KMS-11 (cell line): ENCODE measurements around the gene GMPPB.

ENCODE experiments used
- H2AFZ ChIP-seq: fragments of 200-600 bp; sonication (generic); 2 replicates; pipeline ENCODE4 v1.6.1; 2016; ENCODE audit warnings: antibody characterized with exemption, mixed run types, low read depth
- H3K27ac ChIP-seq: fragments of 200-600 bp; sonication (generic); 2 replicates; pipeline ENCODE4 v1.6.1; 2016; ENCODE audit warnings: mild to moderate bottlenecking, mixed run types
- H3K27me3 ChIP-seq: fragments of 200-600 bp; sonication (generic); 2 replicates; pipeline ENCODE4 v1.6.1; 2017; ENCODE audit warnings: mild to moderate bottlenecking, low read depth, mixed run types, moderate library complexity; ENCODE audit not compliant: insufficient read depth
- H3K36me3 ChIP-seq: fragments of 200-600 bp; sonication (generic); 2 replicates; pipeline ENCODE4 v1.6.1; 2017; ENCODE audit warnings: mild to moderate bottlenecking, mixed run types; ENCODE audit not compliant: insufficient read depth
- H3K4me1 ChIP-seq: fragments of 200-600 bp; sonication (generic); 2 replicates; pipeline ENCODE4 v1.6.1; 2016; ENCODE audit warnings: mild to moderate bottlenecking, low read depth, mixed run types; ENCODE audit not compliant: poor library complexity, severe bottlenecking
- H3K4me2 ChIP-seq: fragments of 200-600 bp; sonication (generic); 2 replicates; pipeline ENCODE4 v1.7.0; 2016; ENCODE audit warnings: mild to moderate bottlenecking, mixed run types
- H3K4me3 ChIP-seq: fragments of 200-600 bp; sonication (generic); IDR thresholded peaks from 2 replicates; pipeline ENCODE4 v1.6.1; 2017; ENCODE audit warnings: low read depth, low read length, mixed read lengths; ENCODE audit not compliant: insufficient read depth
- H3K79me2 ChIP-seq: fragments of 200-600 bp; sonication (generic); 2 replicates; pipeline ENCODE4 v1.6.1; 2016; ENCODE audit warnings: low read depth, mixed run types; ENCODE audit not compliant: insufficient read depth
- H3K9ac ChIP-seq: fragments of 200-600 bp; sonication (generic); 2 replicates; pipeline ENCODE4 v1.6.1; 2016; ENCODE audit warnings: mild to moderate bottlenecking, mixed run types
- H4K20me1 ChIP-seq: fragments of 200-600 bp; sonication (generic); 2 replicates; pipeline ENCODE4 v1.6.1; 2016; ENCODE audit warnings: mild to moderate bottlenecking, mixed run types; ENCODE audit not compliant: insufficient read depth
- CTCF ChIP-seq: fragments of 200-600 bp; sonication (generic); conservative IDR thresholded peaks from 2 replicates; pipeline ENCODE4 v1.6.1; 2017; ENCODE audit warnings: low read depth, mild to moderate bottlenecking, antibody characterized with exemption, low read length, moderate library complexity, mixed read lengths

GMPPB gene

DNA sequence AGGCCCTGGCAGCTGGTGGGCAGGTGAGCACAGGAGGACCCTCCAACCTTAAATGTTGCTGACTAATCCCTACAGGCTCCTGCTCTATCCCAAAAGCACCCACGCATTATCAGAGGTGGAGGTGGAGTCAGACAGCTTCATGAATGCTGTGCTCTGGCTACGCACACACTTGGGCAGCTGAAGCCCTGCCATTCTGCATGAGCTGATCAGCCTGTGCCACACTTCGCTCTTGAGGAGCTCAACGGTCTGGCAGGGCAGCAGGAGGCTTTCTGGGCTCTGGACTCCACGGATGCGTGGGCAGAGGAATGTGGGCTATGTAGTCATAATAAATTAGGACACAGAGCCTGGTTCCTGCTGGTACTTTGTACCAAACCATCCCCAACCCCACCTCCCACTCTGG is 40.6 kb downstream of the GMPPB start:
- no peaks in the 10 kb centered on the region for H4K20me1 ChIP-seq
- no peaks in the 10 kb centered on the region for H3K79me2 ChIP-seq
- no peak for TF ChIP-seq CTCF
- no peak overlapping the region for H3K9ac ChIP-seq
- H3K36me3 ChIP-seq, result no peaks in the 10 kb centered on the region
- H3K4me1 ChIP-seq, result no peaks in the 10 kb centered on the region
- no peak overlapping the region for H2AFZ ChIP-seq
- no peaks in the 10 kb centered on the region for H3K27me3 ChIP-seq
- no peak overlapping the region for H3K4me3 ChIP-seq
- H3K4me2 ChIP-seq, result no peak overlapping the region
- H3K27ac ChIP-seq, result no peak overlapping the region

DNA sequence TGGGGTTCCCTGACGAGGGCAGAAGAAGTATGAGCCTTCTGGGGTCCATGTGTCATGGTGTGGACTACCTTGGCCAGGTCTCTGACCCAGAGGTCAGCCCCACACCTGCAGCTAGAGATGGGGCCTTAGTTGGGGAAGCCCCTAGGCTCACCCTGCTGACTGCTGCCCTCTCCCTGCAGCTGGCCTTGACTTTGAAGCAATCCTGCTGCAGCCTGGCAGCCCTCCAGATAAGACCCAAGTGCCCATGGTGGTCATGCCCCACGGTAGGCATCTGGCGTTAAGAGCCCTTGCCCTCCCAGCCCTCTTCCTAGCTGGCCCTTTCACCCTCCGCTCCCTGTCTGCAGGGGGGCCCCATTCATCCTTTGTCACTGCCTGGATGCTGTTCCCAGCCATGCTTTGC is 42.2 kb downstream of the GMPPB start:
- Histone ChIP-seq H2AFZ (no peak overlapping the region), H3K4me1 (no peaks in the 10 kb centered on the region), H3K9ac (no peak overlapping the region), H3K79me2 (no peaks in the 10 kb centered on the region), H3K4me2 (no peak overlapping the region), H3K4me3 (no peak overlapping the region), H3K27me3 (no peaks in the 10 kb centered on the region), H3K36me3 (no peaks in the 10 kb centered on the region), H3K27ac (no peak overlapping the region), H4K20me1 (no peaks in the 10 kb centered on the region)
- no peak for TF ChIP-seq CTCF

GRCh38 chr3:49681232-49681522 is 42.6 kb downstream of the GMPPB start:
- TF ChIP-seq CTCF, result no peak
- no peaks in the 10 kb centered on the region for H3K36me3 ChIP-seq

DNA sequence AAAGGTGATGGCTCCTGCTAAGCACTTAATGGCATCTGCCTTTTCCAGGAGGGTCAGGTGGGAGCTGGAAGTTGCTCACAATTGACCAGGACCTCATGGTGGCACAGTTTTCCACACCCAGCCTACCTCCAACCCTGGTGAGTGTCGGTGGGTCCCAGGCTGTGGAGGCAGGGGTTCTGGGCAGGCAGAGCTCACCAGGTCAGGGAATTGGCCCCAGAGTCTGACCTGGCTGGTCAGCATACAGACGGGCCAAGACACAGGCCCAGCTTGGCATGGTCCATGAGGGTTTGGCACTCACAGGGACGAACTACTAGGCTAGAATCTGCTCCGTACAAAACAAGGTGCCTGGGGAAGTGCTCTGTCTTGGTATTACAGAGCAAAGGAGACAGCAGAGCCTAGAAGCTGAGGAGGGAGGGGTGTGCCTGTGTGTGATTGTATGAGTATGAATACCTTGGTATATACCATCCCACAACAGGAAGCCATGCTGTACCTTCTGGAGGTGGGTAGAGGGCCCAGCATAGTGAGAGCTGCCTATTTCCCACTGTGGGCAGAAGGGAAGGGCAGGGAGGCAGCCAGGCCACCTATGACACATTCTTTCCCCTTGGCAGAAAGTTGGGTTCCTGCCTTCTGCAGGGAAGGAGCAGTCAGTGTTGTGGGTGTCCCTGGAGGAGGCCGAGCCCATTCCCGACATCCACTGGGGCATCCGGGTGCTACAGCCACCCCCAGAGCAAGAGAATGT is 43.1 kb downstream of the GMPPB start:
- Histone ChIP-seq H3K4me1 (no peaks in the 10 kb centered on the region), H3K27ac (no peak overlapping the region), H4K20me1 (no peaks in the 10 kb centered on the region), H2AFZ (no peak overlapping the region), H3K27me3 (no peaks in the 10 kb centered on the region), H3K79me2 (no peaks in the 10 kb centered on the region), H3K9ac (no peak overlapping the region), H3K36me3 (no peaks in the 10 kb centered on the region), H3K4me2 (no peak overlapping the region), H3K4me3 (no peak overlapping the region)
- no peak for TF ChIP-seq CTCF

More at GRCh38 chr3:49681232-49681522, 42.6 kb downstream of the GMPPB start:
- no peak overlapping the region for H3K4me3 ChIP-seq
- H4K20me1 ChIP-seq, result no peaks in the 10 kb centered on the region
- H2AFZ ChIP-seq, result no peak overlapping the region
- H3K27ac ChIP-seq, result no peak overlapping the region
- no peak overlapping the region for H3K9ac ChIP-seq
- H3K27me3 ChIP-seq, result no peaks in the 10 kb centered on the region
- H3K79me2 ChIP-seq, result no peaks in the 10 kb centered on the region
- H3K4me2 ChIP-seq, result no peak overlapping the region
- H3K4me1 ChIP-seq, result no peaks in the 10 kb centered on the region
